Upper lobe of left lung (tissue), 4 donors: ENCODE data around the gene CCDC158.

Source experiments
- EP300 ChIP-seq, 4 donors: sonication (generic); formaldehyde crosslinking; IDR thresholded peaks; one replicate each; pipeline ENCODE4 v1.5.1; 2017; ENCODE audit warnings: antibody characterized with exemption in 4 of 4, control low read depth in 2 of 4
- TF ChIP-seq, protein P1 (sequence below), 6 experiments: fragments of 450-650 bp in 4 of 6; fragments of 200-600 bp in 2 of 6; sonication (generic) in 2 of 6; IDR thresholded peaks; one replicate each; pipeline ENCODE4 v1.5.1; 2016 to 2019; ENCODE audit warnings: antibody characterized with exemption in 6 of 6

DNA sequence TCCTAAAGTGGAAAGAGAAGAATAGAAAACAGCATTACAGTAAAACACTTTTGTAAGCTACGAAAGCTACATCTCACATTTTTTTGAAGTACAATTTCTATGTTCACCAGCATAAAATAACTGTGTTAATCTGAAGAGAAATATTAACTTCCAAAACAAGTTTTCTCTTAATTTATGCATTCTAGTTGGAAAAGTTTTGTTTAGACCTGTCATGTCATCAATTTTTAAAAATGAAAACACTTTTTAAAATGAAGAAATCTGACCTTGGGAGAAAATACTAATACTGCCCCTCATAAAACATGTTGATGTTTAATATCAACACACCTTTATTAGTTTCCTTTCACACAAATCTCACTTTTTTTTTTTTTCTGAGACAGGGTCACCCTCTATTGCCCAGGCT is 45.2 kb downstream of the CCDC158 start:
- TF ChIP-seq, protein P1, sequence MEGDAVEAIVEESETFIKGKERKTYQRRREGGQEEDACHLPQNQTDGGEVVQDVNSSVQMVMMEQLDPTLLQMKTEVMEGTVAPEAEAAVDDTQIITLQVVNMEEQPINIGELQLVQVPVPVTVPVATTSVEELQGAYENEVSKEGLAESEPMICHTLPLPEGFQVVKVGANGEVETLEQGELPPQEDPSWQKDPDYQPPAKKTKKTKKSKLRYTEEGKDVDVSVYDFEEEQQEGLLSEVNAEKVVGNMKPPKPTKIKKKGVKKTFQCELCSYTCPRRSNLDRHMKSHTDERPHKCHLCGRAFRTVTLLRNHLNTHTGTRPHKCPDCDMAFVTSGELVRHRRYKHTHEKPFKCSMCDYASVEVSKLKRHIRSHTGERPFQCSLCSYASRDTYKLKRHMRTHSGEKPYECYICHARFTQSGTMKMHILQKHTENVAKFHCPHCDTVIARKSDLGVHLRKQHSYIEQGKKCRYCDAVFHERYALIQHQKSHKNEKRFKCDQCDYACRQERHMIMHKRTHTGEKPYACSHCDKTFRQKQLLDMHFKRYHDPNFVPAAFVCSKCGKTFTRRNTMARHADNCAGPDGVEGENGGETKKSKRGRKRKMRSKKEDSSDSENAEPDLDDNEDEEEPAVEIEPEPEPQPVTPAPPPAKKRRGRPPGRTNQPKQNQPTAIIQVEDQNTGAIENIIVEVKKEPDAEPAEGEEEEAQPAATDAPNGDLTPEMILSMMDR (IDR thresholded peaks at IDR 0.05) = no peak
- no peak for TF ChIP-seq EP300 (IDR thresholded peaks at IDR 0.05)
